Activated T-cell treated with anti-CD3 and anti-CD28 coated beads, Interleukin-2, amount 50 U/mL, for 24 hours (primary cell): ENCODE data around the gene P2RY12.

Experiments
- DNase-seq: peaks from one replicate; pipeline ENCODE4 v3.0.0-alpha.2; 2020
- H3K27ac Mint-ChIP-seq: 2 replicates; pipeline ENCODE4 v1.8.0; 2020; ENCODE audit warnings: mild to moderate bottlenecking, mixed read lengths
- H3K27me3 Mint-ChIP-seq: 2 replicates; pipeline ENCODE4 v1.8.0; 2020; ENCODE audit warnings: mixed read lengths
- H3K36me3 Mint-ChIP-seq: 2 replicates; pipeline ENCODE4 v1.8.0; 2020; ENCODE audit warnings: low read depth, mixed read lengths
- H3K4me1 Mint-ChIP-seq: 2 replicates; pipeline ENCODE4 v1.8.0; 2020; ENCODE audit warnings: low read depth, mixed read lengths
- H3K4me3 Mint-ChIP-seq: 2 replicates; pipeline ENCODE4 v1.8.0; 2020; ENCODE audit warnings: mild to moderate bottlenecking, moderate library complexity, mixed read lengths
- H3K9me3 Mint-ChIP-seq: 2 replicates; pipeline ENCODE4 v1.8.0; 2020; ENCODE audit warnings: mixed read lengths

Gene P2RY12

DNA sequence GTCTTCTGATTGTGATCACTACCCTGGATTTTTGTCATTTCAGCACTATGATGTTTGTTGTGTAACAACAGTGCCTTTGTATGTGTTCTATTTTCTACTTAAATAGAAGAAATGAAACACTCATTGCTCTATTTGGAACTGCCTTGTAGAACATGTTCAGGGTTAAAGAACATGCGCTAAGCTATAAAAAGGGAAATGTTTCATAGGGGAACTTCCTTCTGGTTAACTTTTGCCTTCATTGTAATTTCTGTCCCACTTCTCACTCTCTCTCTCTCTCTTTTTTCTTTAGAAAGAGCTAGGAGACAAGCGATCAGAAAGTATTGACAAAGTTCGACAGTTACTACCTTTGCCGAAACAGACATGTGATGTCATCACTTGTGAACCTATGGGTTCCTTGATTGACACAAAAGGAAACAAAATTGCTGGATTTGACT, at the start of gene P2RY12:
TSS of gene P2RY12 (minus strand) at position 13 of the 434 bp plus-strand sequence. CDS start 45,908 bp downstream, outside the sequence.
- Mint-ChIP-seq H3K27ac (no peak within 1 kb of the TSS), H3K4me3 (no peak within 1 kb of the TSS), H3K36me3 (no peaks in the 10 kb centered on the region), H3K9me3 (no peaks in the 10 kb centered on the region), H3K4me1 (peaks cover 4% of the 10 kb centered on the region), H3K27me3 (peaks cover 9% of the 10 kb centered on the region)
- no peak for DNase-seq

DNA sequence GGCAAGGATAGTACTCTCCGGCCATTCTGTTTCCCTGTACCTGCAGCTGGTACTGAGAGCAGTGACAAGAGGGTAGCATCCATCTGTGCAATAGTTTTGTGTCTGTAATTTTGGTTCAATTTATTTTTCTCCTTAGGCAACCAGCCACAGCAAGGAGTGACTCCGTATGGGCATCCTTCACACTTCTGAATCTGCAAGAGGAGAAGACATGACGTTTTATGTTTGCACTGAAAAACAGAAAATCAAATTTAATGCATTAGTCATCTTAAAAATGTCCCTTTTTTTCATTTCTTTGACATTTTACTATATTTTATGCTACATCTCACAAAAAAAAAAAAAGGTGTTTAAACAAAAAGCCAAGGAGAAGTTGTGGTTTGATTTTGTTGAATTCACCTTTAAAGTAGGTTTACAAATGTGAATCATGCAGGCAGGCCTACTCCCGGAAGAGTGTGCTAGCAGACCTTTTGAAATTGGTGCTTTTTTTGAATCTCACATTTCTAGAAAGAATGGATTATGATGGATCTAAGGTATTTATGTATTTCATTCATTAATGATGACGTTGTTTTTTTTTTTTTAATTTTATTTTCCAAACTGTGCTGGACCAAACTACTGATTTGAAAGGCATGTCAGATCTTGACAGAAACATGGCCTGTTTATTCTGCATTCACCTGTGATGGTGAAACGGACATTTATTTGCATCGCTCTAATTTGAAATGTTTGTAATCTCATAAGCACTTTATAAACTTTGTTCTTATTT, 48.2 kb upstream of the P2RY12 start:
- Mint-ChIP-seq H3K4me1 (no peaks in the 10 kb centered on the region), H3K27me3 (peaks cover 4% of the 10 kb centered on the region), H3K36me3 (no peaks in the 10 kb centered on the region), H3K9me3 (no peaks in the 10 kb centered on the region), H3K27ac (no peak overlapping the region), H3K4me3 (no peak overlapping the region)
- DNase-seq, result no peak

DNA sequence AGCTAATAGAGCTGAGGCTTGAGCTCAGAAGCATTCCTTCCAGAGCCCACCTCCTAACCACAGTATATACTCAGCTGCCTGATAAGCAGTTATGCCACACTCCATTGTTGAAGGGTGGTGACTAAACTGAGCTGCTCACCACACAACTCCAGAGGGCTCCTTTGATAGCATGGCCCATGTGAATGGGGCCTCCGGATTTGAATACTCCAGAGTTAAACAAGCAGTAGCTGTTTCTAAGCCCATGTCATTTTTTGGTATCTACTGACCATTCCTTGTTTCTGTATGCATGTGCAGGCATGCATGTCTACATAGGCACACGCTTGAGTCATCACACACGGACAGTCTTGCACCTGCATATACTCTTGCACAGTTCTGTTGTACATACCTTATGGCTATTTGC, 47.4 kb upstream of the P2RY12 start:
- Mint-ChIP-seq H3K27me3 (peaks cover 4% of the 10 kb centered on the region), H3K36me3 (no peaks in the 10 kb centered on the region), H3K4me3 (no peak overlapping the region), H3K9me3 (no peaks in the 10 kb centered on the region), H3K4me1 (no peaks in the 10 kb centered on the region), H3K27ac (no peak overlapping the region)
- DNase-seq, result no peak

DNA sequence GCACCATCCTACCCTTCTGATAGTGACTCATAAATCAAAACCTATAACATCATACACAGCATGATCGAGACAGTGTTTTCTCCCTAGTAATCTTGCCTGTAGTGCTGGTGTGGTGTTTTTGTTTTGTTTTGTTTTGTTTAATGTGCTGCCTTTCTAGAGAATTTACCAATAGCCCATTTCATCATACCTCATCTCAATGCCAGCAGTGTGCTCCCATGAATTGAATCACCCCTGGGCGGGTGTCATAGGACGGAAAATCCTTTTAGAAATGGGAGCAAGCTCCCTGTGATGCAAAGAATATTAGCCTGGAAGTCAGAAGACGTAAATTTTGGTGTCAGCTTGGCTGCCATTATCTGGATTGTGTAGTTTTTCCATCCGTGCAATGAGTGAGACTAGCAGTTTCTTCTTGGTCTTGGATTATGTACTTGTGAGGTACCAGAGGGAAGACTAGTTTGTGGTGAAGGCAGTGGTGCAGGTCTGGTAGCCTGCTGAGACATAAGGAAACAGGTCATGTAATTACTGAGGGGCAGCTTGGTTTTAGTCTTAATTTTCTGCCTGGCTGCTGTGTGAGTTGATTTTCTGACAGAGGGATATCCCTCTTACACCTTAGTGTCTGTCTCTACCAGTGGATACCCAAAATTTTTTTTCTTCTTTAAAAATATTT, 46.4 kb upstream of the P2RY12 start:
- Mint-ChIP-seq H3K9me3 (no peaks in the 10 kb centered on the region), H3K27ac (no peak overlapping the region), H3K4me3 (no peak overlapping the region), H3K4me1 (no peaks in the 10 kb centered on the region), H3K27me3 (peaks cover 4% of the 10 kb centered on the region), H3K36me3 (no peaks in the 10 kb centered on the region)
- DNase-seq, result no peak

DNA sequence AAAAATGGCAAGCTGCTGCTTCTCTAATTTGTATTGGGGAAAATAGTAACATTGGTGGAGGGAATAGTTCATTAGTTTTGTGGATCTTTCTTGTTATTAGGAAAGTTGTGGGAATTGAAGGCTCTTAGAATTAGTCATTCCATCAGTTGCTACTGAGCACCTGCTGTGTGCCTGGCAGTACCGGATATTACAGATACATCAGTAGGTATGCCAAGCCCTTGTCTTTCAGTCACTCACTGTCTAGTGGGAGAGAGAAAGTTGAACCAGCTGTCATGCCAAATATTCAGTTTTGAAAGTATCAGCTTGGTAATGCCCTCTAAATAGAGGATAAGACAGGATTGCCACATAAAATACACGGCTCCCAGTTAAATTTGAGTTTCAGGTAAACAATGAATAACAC, 43.8 kb upstream of the P2RY12 start:
- no peaks in the 10 kb centered on the region for H3K36me3 Mint-ChIP-seq
- no peaks in the 10 kb centered on the region for H3K9me3 Mint-ChIP-seq
- DNase-seq, result no peak
- peaks cover 4% of the 10 kb centered on the region for H3K27me3 Mint-ChIP-seq
- no peaks in the 10 kb centered on the region for H3K4me1 Mint-ChIP-seq
- H3K4me3 Mint-ChIP-seq, result no peak overlapping the region
- H3K27ac Mint-ChIP-seq, result no peak overlapping the region

DNA sequence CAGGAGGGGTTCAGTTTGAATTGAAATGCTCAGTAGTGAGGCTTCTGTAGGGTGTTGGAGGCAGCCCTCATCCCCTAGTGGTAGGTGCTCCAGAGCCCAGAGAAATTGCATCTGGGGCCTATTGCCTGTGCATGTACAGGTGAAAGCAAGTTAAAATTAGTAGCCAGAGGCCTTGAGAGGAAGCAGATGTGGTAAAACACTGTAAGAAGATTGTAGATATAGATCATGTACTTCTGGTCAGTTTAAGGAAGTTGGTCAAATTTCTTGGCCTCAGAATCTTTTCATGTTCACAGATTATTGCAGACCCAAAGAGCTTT, 41.7 kb upstream of the P2RY12 start:
- Mint-ChIP-seq H3K4me1 (no peaks in the 10 kb centered on the region), H3K9me3 (no peaks in the 10 kb centered on the region), H3K27ac (no peak overlapping the region), H3K36me3 (no peaks in the 10 kb centered on the region), H3K27me3 (peaks cover 4% of the 10 kb centered on the region), H3K4me3 (no peak overlapping the region)
- no peak for DNase-seq

DNA sequence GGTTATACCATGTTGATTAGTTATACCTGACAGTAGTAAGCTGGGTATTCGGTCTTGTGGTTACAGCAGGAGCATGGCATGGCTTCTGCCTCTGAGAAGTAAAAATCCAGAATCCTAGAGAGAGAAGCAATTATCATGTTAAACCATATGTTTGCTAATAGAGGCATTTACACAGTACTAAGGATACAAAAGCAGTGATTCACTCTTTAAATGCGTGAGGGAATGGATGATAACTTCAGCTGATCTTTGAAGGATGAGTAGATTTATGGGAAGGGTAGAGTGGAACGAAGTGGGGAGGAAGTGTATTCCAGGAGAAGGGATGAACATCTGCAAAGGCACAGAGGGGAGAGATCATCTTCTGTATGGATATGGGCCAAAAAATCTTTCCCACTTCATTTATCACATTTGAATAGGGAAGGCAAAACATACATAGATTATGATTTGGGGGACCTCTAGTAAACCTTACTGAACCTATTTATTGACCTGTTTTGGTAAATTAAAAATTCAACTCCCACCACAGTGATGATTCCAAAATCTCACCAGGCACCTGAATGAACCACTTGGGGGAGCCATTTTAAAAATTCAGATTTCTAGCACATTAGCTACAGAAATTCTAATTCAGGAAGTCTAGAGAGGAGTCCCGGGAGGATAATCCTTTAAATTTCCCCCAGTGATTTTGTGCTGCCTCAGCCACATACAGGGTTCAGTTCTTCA, 41.2 kb upstream of the P2RY12 start:
- H3K9me3 Mint-ChIP-seq, result no peaks in the 10 kb centered on the region
- no peak for DNase-seq
- H3K4me1 Mint-ChIP-seq, result no peaks in the 10 kb centered on the region
- no peak overlapping the region for H3K27ac Mint-ChIP-seq
- no peak overlapping the region for H3K4me3 Mint-ChIP-seq
- H3K36me3 Mint-ChIP-seq, result no peaks in the 10 kb centered on the region
- peaks cover under 1% of the 10 kb centered on the region for H3K27me3 Mint-ChIP-seq

DNA sequence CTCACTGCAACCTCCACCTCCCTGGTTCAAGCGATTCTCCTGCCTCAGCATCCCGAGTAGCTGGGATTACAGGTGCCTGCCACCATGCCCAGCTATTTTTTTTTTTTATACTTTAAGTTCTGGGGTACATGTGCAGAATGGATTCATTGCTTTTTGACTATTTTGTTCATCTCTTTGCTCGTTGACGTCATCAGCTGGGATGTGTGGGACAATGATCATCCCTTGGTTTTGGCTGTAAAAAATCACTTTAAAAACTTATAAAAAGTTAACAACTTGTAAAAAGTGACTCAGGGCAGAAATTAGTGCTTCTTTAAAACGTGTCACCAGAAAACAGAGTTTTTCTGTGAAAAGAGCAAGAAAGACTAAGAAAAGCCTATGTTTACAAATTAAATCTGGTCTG, 38.5 kb upstream of the P2RY12 start:
- Mint-ChIP-seq H3K4me3 (no peak overlapping the region), H3K27ac (no peak overlapping the region)
- DNase-seq, result no peak

DNA sequence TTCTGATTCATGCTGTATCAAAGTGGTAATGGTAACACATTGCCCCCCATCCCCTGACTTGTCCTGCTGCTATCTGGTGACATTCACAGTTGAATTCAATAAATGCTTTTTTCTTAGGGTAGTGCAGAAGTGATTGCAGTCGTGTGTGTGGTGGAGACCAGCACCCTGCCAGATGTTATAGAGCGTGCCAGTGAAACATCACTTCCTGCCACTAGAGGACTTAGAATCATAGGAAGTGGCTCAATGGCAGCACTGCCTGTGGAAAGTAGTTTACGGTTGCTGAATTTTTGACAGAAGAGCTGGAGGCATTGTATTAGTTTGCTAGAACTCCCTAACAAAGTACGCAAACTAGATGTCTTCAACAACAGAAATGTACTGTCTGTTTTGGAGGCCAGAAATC, 37.4 kb upstream of the P2RY12 start:
- no peak for DNase-seq
- Mint-ChIP-seq H3K27ac (no peak overlapping the region), H3K27me3 (no peaks in the 10 kb centered on the region), H3K9me3 (no peaks in the 10 kb centered on the region), H3K4me3 (no peak overlapping the region), H3K4me1 (no peaks in the 10 kb centered on the region), H3K36me3 (no peaks in the 10 kb centered on the region)

More for the DNA sequence above, 38.5 kb upstream of the P2RY12 start:
- Mint-ChIP-seq H3K9me3 (no peaks in the 10 kb centered on the region), H3K36me3 (no peaks in the 10 kb centered on the region), H3K27me3 (no peaks in the 10 kb centered on the region), H3K4me1 (no peaks in the 10 kb centered on the region)

DNA sequence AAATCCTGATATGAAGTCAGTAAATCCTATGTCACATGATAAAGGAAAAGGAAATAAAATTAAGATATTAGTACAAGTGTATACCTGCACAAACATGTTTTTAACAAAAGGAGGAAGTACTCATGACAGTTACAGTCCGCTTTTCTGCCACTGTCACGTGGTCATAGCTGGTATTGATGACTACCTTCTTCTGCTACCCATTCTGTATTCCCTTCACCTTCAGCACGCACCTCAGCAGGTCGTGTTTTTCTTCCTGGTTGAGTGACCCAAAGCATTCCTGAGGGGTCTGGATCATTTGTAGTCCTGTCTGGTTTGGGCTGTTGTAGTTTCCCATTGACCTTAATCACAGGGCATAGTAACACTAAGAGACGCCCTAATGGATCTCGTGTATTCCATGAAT, 35.3 kb upstream of the P2RY12 start:
- Mint-ChIP-seq H3K27ac (no peak overlapping the region), H3K9me3 (no peaks in the 10 kb centered on the region), H3K4me1 (no peaks in the 10 kb centered on the region), H3K36me3 (no peaks in the 10 kb centered on the region), H3K4me3 (no peak overlapping the region), H3K27me3 (no peaks in the 10 kb centered on the region)
- DNase-seq, result no peak

DNA sequence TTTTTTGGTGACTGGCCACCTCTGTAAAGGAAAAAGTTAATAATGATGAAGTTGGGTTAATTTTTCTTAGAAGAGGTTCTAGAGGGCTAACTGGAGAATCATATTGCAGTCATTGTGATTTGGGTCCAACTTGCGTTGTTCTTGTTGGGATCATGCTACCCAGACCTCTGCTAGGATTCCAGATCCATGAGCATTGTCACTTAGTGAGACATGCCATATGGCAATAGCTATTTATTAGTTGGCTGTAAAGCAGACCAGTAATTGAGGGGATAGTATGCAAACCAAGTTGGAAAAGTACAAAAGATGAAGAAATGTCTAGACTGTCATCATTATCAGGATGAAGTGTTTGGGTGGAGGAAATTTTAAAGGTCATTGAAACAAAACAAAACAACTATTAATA, 30.7 kb upstream of the P2RY12 start:
- Mint-ChIP-seq H3K36me3 (no peaks in the 10 kb centered on the region), H3K9me3 (no peaks in the 10 kb centered on the region), H3K27me3 (peaks cover 2% of the 10 kb centered on the region), H3K4me1 (no peaks in the 10 kb centered on the region), H3K27ac (no peak overlapping the region), H3K4me3 (no peak overlapping the region)
- no peak for DNase-seq

DNA sequence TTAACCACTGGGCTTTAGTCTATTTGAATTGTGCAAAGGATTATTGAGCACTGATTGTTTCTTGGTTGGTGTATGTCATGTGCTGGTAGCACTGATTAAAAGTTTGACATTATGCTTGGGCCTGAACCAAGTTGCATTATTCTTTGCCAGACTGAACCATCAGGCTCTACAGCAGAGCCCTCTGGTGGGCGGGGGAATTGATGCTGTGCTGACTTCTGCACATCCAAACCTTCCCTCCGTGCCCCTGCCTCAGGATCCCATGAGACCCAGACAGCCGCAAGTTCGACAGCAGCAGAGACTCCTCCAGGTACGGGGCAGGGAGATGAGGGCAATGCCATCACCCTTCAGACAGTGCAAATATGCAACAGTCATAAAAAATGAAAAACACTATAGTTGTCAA, 28.4 kb upstream of the P2RY12 start:
- H3K4me3 Mint-ChIP-seq, result no peak overlapping the region
- H3K27me3 Mint-ChIP-seq, result peaks cover 2% of the 10 kb centered on the region
- no peaks in the 10 kb centered on the region for H3K9me3 Mint-ChIP-seq
- H3K4me1 Mint-ChIP-seq, result no peaks in the 10 kb centered on the region
- H3K36me3 Mint-ChIP-seq, result no peaks in the 10 kb centered on the region
- H3K27ac Mint-ChIP-seq, result no peak overlapping the region
- DNase-seq, result no peak

DNA sequence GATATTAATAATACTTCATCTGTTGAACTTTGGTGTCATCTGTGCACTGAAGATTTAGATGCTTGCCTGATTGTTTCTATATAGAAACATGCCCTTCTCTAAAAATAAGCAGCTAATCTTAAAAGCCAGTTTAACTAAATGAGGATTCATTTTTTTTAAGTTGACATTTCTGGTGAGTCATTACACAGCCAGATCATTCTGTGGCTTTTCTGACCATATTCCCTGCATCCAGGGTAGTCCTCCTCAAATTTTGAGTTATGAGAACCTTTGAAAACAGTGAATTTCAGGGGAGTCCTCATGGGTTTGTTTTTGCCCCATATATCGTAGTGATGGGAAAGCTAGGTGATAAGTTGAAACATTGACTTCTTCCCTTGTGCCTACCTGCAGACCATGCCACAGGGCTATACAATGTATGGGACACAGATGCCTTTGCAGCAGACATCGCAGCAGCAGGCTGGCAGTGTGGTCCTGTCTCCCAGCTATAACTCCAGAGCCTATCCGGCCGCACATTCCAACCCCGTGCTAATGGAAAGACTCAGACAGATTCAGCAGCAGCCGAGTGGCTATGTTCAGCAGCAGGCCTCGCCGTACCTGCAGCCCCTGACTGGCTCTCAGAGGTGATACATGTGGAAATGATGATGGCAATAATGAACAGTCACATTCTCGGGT, 26.5 kb upstream of the P2RY12 start:
- peaks cover 2% of the 10 kb centered on the region for H3K27me3 Mint-ChIP-seq
- H3K9me3 Mint-ChIP-seq, result no peaks in the 10 kb centered on the region
- H3K36me3 Mint-ChIP-seq, result no peaks in the 10 kb centered on the region
- DNase-seq, result no peak
- no peak overlapping the region for H3K27ac Mint-ChIP-seq
- H3K4me1 Mint-ChIP-seq, result no peaks in the 10 kb centered on the region
- H3K4me3 Mint-ChIP-seq, result no peak overlapping the region

DNA sequence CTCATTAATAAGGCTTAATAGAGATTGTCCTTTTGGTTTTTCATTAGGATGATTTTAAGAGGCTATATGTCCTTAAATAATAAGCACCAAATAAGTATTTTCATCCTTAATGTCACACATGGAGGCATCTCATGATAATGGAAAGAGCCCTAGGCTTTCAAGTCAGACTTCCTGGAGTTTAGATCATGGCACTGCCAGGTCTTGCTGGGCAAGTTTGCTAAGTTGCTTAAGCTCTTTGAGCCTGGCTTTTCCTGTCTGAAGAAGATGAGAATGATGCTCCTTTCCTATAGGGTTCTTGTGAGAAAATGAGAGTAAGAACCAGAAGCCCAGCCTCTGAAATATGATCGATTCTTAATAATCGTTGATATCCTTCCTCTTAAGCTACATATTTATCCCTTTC, 23.4 kb upstream of the P2RY12 start:
- Mint-ChIP-seq H3K9me3 (no peaks in the 10 kb centered on the region), H3K27me3 (peaks cover under 1% of the 10 kb centered on the region), H3K4me3 (no peak overlapping the region), H3K4me1 (peaks cover 3% of the 10 kb centered on the region), H3K36me3 (no peaks in the 10 kb centered on the region), H3K27ac (no peak overlapping the region)
- DNase-seq, result no peak

DNA sequence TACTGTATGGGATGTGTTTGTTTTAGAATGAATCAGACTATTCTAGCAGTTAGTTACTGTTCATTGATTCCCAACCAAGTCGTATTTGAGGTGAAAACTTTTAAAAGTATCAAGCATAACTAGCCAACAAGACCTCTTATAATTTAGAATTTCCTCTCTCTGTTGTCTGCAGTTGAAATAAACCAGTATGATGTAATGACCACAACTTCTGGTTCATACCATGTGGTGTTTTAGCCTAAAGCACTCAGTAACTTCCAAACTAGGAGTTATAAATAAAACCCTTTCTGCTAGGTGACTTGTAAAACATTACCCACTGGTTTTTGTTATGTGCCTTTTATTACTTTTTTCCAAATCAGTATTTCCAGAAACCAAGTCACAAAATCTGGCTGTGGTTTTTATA, 19.8 kb upstream of the P2RY12 start:
- H3K27ac Mint-ChIP-seq, result no peak overlapping the region
- no peaks in the 10 kb centered on the region for H3K36me3 Mint-ChIP-seq
- H3K4me3 Mint-ChIP-seq, result no peak overlapping the region
- no peak for DNase-seq
- no peaks in the 10 kb centered on the region for H3K27me3 Mint-ChIP-seq
- peaks cover 5% of the 10 kb centered on the region for H3K4me1 Mint-ChIP-seq
- no peaks in the 10 kb centered on the region for H3K9me3 Mint-ChIP-seq
